C4-2B (cell line): ENCODE data around the gene HCN3.

Source experiments
- H3K27ac ChIP-seq: fragments of 450-650 bp; 2 replicates; pipeline ENCODE4 v1.5.1; 2017
- ZFX ChIP-seq: fragments of 450-650 bp; IDR thresholded peaks from 2 replicates; pipeline ENCODE4 v1.6.1; 2017
- TF ChIP-seq, protein P1 (sequence below): fragments of 450-650 bp; conservative IDR thresholded peaks from 2 replicates; pipeline ENCODE4 v1.5.1; 2017; ENCODE audit warnings: mild to moderate bottlenecking

The HCN3 gene

DNA sequence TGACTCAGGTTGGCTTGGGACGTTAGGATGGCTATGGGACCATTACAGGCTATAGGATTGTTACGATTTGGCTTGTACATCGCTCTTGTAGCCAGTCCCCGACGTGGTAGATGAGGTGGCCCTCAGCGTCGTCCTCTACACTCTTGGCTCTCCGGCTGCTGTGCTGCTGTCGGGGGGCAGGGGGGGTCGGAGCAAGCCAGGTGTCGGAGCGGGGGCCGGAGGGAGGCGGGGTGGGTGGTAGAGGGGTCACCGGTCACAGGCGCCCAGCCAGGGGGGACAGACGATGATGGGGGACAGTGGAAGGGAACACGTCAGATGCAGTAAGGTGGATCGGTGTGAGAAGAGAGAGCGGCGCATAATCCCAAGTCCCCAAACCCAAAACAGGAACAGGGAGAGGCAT, 8.6 kb upstream of the HCN3 start:
- TF ChIP-seq, protein P1, sequence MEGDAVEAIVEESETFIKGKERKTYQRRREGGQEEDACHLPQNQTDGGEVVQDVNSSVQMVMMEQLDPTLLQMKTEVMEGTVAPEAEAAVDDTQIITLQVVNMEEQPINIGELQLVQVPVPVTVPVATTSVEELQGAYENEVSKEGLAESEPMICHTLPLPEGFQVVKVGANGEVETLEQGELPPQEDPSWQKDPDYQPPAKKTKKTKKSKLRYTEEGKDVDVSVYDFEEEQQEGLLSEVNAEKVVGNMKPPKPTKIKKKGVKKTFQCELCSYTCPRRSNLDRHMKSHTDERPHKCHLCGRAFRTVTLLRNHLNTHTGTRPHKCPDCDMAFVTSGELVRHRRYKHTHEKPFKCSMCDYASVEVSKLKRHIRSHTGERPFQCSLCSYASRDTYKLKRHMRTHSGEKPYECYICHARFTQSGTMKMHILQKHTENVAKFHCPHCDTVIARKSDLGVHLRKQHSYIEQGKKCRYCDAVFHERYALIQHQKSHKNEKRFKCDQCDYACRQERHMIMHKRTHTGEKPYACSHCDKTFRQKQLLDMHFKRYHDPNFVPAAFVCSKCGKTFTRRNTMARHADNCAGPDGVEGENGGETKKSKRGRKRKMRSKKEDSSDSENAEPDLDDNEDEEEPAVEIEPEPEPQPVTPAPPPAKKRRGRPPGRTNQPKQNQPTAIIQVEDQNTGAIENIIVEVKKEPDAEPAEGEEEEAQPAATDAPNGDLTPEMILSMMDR = no peak
- no peak for TF ChIP-seq ZFX
- H3K27ac ChIP-seq = no peak overlapping the region

DNA sequence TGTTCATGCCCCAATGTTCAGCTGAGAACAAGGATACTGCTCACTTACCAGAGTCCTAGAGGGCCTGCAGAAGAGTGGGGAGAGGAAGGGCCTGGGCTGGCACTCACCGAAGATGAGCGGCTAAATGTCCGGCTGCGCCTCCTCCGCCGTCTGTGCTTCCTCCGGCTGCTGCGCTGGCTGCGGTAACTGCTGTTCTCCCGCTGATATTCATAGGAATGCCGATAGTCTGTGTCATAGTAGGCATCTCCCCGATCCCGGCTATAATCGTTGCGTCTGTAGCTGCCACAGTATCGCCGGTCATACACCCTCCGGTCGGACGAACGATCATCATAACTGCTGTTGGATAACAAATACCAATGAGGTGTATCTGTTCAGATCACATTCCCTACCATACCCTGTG, 7.9 kb upstream of the HCN3 start:
- no peak overlapping the region for H3K27ac ChIP-seq
- TF ChIP-seq ZFX = no peak
- TF ChIP-seq, protein P1 = no peak

DNA sequence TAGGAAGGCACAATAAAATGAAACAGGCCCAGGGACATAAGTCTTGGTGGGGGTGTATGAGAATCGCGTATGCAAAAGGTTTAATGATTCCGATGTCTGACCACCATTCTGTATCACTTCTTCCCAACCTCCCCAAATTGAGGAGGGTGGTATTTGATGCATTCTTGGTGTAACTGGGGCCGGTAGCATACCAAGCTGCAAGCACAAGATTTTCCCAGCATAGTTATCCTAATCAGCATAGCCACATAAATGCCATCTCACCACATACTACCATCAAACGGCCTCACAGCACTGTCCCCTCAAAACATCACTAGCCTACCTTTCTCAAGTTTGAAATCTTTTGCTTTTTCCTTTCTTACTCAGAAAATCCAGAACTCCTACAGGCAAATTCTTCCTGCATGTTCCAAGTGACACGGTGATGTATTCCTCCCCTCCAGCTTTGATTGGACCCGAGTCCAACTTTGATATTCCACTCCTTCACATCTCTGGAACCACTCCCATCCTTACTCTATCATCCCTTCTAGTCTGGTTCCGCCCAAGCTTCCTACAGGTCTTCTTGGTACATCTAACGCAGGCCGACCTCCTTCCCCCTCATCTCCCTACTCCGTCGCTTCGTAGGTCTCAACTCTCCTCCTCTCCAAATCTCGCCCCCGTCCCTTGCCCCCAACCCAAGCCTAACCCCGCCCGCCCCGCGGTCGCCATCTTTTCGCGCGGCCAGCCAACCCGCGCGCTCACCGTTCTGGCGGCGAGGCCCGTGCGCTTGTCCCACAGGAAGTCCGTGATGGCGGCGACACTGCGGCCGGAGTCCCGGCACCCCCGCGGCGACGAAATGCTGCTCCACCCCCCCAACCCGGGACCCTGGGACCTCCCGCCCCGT, 4.6 kb upstream of the HCN3 start:
- peak; percentile 62; the same call in 1 of the 2 replicates for TF ChIP-seq ZFX
- TF ChIP-seq, protein P1 = no peak
- H3K27ac ChIP-seq = peak overlapping the region; percentile 97

DNA sequence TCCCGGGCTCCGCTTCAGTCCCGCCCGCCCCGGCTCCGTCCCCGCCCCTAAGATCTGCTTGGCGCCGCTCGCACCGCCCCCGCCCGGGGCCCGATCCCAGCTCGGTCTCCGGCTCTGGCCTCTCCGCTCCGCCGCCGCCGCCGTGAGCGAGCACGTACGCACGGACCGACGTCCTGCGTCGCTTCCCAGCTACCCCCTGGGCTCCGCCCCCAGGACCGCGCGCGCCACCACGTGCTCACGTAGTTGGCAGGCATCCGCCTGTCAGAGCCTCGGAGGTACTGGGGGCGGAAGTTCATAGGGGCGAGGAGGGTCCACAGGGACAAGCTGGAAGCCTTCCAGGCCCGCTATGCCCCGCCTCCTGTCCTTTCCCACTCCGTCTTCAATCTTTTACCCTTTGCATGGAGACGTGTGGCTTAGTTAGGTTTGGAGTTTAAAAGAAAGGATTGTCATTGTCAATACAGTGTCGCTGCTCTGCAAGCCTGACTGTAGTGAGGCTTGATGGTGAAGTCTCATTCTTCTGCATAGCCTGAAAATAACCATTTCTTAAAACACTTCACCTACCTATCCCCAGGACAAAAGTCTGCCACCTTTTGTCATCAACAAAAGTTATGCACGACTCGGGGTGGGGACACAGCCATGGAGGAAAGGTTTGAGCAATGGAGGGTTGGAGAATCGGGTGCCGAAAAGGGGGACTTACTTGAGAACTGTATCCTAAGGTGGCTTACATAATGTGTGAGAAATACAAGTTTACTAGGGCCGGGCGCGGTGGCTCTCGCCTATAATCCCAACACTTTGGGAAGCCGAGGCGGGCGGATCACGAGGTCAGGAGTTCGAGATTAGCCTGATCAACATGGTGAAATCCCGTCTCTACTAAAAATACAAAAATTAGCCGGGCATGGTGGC, 3.7 kb upstream of the HCN3 start, which contains the start of gene CLK2:
Gene CLK2, minus strand, starts transcription at position 162 of the 903 bp plus-strand sequence. CDS start 2,527 bp downstream, outside the sequence.
- peak within 1 kb of the TSS; percentile 97 for H3K27ac ChIP-seq
- no peak; the same call in 1 of the 2 replicates for TF ChIP-seq ZFX
- TF ChIP-seq, protein P1 = no peak

DNA sequence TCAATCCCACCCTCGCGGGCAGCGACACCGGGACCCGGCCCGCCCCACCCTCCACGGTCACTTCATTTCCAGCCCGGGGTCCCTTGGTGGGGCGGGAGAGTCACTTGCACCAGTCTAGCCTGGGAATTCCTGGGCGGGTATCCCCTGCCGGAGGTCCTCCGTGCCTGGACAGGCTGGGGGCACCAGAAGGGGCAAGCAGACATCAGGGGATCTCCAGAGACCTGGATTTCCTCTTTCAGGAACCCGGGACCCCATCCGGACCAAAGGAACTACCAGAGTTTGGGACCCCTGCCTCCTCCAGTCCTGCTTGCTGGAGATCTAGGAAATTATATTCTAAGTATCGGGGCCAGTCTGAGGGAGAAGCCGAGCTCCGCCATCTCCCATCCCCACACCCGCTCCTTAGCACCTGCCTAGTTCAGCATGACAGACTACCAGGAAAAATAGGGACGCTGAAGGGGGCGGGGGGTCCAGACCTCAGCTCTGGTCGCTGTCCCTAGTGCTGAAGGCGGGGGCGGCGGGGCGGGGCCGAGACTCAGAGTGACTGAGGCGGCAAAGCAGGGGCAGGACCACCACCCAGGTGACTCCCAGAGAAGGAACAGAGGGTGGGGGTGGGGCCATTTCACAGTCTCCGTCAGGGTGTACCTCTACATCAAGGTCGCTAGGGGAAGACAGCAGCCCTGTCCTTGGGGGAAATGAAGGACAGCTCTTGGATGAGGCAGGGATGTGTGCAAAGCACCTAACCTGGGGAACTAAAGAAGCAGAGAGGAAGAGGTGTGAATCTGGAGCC, 832 bp downstream of the HCN3 start:
- TF ChIP-seq, protein P1 = no peak
- no peak for TF ChIP-seq ZFX
- H3K27ac ChIP-seq = peak overlapping the region; percentile 51

DNA sequence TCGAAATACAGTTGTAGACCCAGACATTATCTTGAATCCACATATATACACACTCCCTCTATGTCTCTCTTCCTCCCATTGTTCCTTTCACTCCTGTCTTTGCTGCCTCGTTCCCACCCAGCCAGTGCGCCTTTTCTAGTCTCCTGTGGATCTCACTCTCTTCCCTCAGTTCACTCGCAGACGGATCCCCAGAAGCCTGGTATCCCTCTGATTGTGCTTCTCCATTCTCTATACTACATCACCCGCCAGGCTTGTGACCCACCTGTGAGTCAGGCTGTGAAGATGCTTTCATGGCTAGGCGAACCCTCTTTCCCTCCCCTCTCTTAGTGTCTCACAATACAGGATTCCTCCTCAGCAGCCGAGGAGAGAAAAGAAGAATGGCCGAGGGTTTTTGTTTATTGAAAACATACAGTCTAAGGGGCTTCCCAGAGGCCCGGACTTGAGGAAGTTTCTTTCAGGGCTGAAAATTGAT, 1.5 kb downstream of the HCN3 start:
- TF ChIP-seq ZFX = no peak
- TF ChIP-seq, protein P1 = no peak
- no peak overlapping the region for H3K27ac ChIP-seq
